K562 (cell line): Measurements from ENCODE around the gene ASCC1. TPM values are rescaled to one million over a fixed set of nuclear protein-coding genes. Genes with fewer than 3 reads are reported as not detected.

Source experiments
- CAMTA2 ChIP-seq: fragments of 250-450 bp; sonication (Bioruptor Pico); conservative IDR thresholded peaks from 2 replicates; pipeline ENCODE4 v1.5.1; 2022
- ELK1 ChIP-seq: sonication (generic); formaldehyde crosslinking; IDR thresholded peaks from 2 replicates; pipeline ENCODE4 v1.8.1; 2022; ENCODE audit warnings: missing genetic modification reagents
- ELK3 ChIP-seq: fragments of 450-650 bp; formaldehyde crosslinking; IDR thresholded peaks from 2 replicates; pipeline ENCODE4 v1.4.0; 2020; ENCODE audit warnings: mild to moderate bottlenecking
- FOXP4 ChIP-seq: sonication (generic); formaldehyde crosslinking; IDR thresholded peaks from 2 replicates; pipeline ENCODE4 v1.8.0; 2022; ENCODE audit warnings: mild to moderate bottlenecking, missing genetic modification reagents, borderline replicate concordance
- HMBOX1 ChIP-seq: sonication (generic); IDR thresholded peaks from 2 replicates; pipeline ENCODE4 v1.6.1; 2016
- MBD2 ChIP-seq: sonication (generic); IDR thresholded peaks from 2 replicates; pipeline ENCODE4 v1.6.1; 2016; ENCODE audit warnings: low read depth, borderline replicate concordance
- PHB2 ChIP-seq: fragments of 450-650 bp; IDR thresholded peaks from 2 replicates; pipeline ENCODE4 v1.6.1; 2017; ENCODE audit warnings: low read depth
- PURB ChIP-seq: sonication (generic); formaldehyde crosslinking; IDR thresholded peaks from 2 replicates; pipeline ENCODE4 v1.9.0; 2021; ENCODE audit warnings: low read depth, mild to moderate bottlenecking, missing genetic modification reagents
- SOX6 ChIP-seq: fragments of 450-650 bp; IDR thresholded peaks from 2 replicates; pipeline ENCODE4 v1.6.1; 2014; ENCODE audit warnings: mild to moderate bottlenecking
- SP2 ChIP-seq: IDR thresholded peaks from 2 replicates; pipeline ENCODE4 v1.6.1; 2011; ENCODE audit warnings: mild to moderate bottlenecking, low read depth, low read length, moderate library complexity; ENCODE audit not compliant: poor library complexity, severe bottlenecking; ENCODE audit errors: extremely low read depth
- TCF15 ChIP-seq: fragments of 250-450 bp; sonication (Bioruptor Pico); IDR thresholded peaks from 2 replicates; pipeline ENCODE4 v1.8.0; 2022; ENCODE audit warnings: moderate library complexity, mild to moderate bottlenecking, inconsistent platforms
- TFAM ChIP-seq: fragments of 250-450 bp; sonication (Bioruptor Pico); conservative IDR thresholded peaks from 2 replicates; pipeline ENCODE4 v1.5.0; 2021; ENCODE audit warnings: mild to moderate bottlenecking, moderate library complexity
- ZBTB1 ChIP-seq: sonication (generic); formaldehyde crosslinking; IDR thresholded peaks from 2 replicates; pipeline ENCODE4 v1.8.1; 2023; ENCODE audit warnings: missing genetic modification reagents, low read depth, mild to moderate bottlenecking, borderline replicate concordance
- ZNF224 ChIP-seq: sonication (generic); formaldehyde crosslinking; IDR thresholded peaks from 2 replicates; pipeline ENCODE4 v1.8.0; 2022; ENCODE audit warnings: mild to moderate bottlenecking, missing genetic modification reagents
- ZNF239 ChIP-seq: fragments of 250-450 bp; sonication (Bioruptor Pico); IDR thresholded peaks from 2 replicates; pipeline ENCODE4 v1.4.0; 2020; ENCODE audit warnings: mild to moderate bottlenecking
- polyA plus RNA-seq, 8 experiments: library from polyadenylated mRNA; depleted of rRNA in 4 of 8; stranded (reverse) in 5 of 8; unstranded in 3 of 8; fragments of >200 nt; fragmentation: Nextera tagmentation in 2 of 8; fragmentation: Illumina TruSeq in 1 of 8; extraction: Ambion mirVana in 2 of 8; extraction: Trizol in 1 of 8; gene quantifications; 2 replicates each; pipeline versions ENCODE4 v1.2.1 to v1.2.3, GENCODE V29; 2011 to 2014; ENCODE audit warnings: inconsistent platforms in 1 of 8, missing spikeins in 1 of 8
- total RNA-seq, 7 experiments: library from RNA; depleted of rRNA in 6 of 7; stranded (reverse); fragments of >200 nt in 6 of 7; fragmentation: Illumina TruSeq in 2 of 7; extraction: Trizol in 2 of 7; gene quantifications; 2 replicates each; pipeline versions ENCODE4 v1.2.1 to v1.2.3, GENCODE V29; 2011 to 2021; ENCODE audit warnings: low replicate concordance in 1 of 7

ASCC1 gene
- total and polyA plus RNA-seq, 9 of the 15 experiments (the other 6 are each of a cell fraction or from before 2014, with no cell fraction given) = 31.7 to 73.3 (median 52.8) TPM

GRCh38 chr10:72260976-72261783, 45.1 kb upstream of the ASCC1 start (continued):
- TF ChIP-seq PHB2 = no peak
- peak; percentile 19 for TF ChIP-seq SOX6
- no peak for TF ChIP-seq TFAM (CRISPR knock-in tag)
- no peak for TF ChIP-seq FOXP4 (CRISPR knock-in tag)
- TF ChIP-seq ELK1 (CRISPR knock-in tag) = no peak
- TF ChIP-seq MBD2 = 0 out of 2 replicates have a peak, but pooled peaks have one; percentile 3
- TF ChIP-seq SP2 = no peak
- TF ChIP-seq CAMTA2 (CRISPR knock-in tag) = 0 out of 2 replicates have a peak, but pooled peaks have one; percentile 10
- 0 out of 2 replicates have a peak, but pooled peaks have one; percentile 16 for TF ChIP-seq ZNF239 (CRISPR knock-in tag)
- no peak for TF ChIP-seq ZNF224
- peak; percentile 65; the same call in 1 of the 2 replicates for TF ChIP-seq ZBTB1 (CRISPR knock-in tag)
- TF ChIP-seq PURB (CRISPR knock-in tag) = no peak
- TF ChIP-seq HMBOX1 = peak; percentile 83
- 0 out of 2 replicates have a peak, but pooled peaks have one; percentile 5 for TF ChIP-seq TCF15 (CRISPR knock-in tag)
- TF ChIP-seq ELK3 (CRISPR knock-in tag) = 0 out of 2 replicates have a peak, but pooled peaks have one; percentile 44
